ENCODE results near the gene CPLX4. TPM values are rescaled to one million over a fixed set of nuclear protein-coding genes. Genes with fewer than 3 reads are reported as not detected.

CPLX4 gene
- total and polyA plus RNA-seq, 2 of the 8 experiments (the other 6 are each of a cell fraction or from before 2014, with no cell fraction given), result not detected

- H4K8ac ChIP-seq (ENCODE audit: extremely low read depth, insufficient read depth, low read length), result no peak overlapping the region
- no peak overlapping the region for H3K14ac ChIP-seq (ENCODE audit: insufficient read length)
- no peak overlapping the region for H3K18ac ChIP-seq (ENCODE audit: extremely low read depth, low read length)
- no peak overlapping the region for H3K27ac ChIP-seq (ENCODE audit: low read depth, low read length)
- DNase-seq (ENCODE audit: low read depth in 1 of 2, low spot score in 2 of 2) (no peak), FAIRE-seq (peak; percentile 73)
- no peaks in the 10 kb centered on the region for H3K27me3 ChIP-seq (replicated peaks in 1 of 4; ENCODE audit: control insufficient read depth in 3 of 4, extremely low read depth in 1 of 4, insufficient read depth in 3 of 4, low read length in 3 of 4)
- no peak overlapping the region for H2BK120ac ChIP-seq (replicated peaks; ENCODE audit: low read depth, low read length)
- no peak overlapping the region for H2AK5ac ChIP-seq (ENCODE audit: low read depth, low read length)
- no peak overlapping the region for H3K23ac ChIP-seq (ENCODE audit: insufficient read length)
- no peaks in the 10 kb centered on the region for H3K23me2 ChIP-seq (ENCODE audit: low read depth, low read length)
- no peak overlapping the region for H4K5ac ChIP-seq (ENCODE audit: insufficient read length, low read depth, low read length)
- H4K20me1 ChIP-seq (replicated peaks in 1 of 2; ENCODE audit: control insufficient read depth in 1 of 2, insufficient read depth in 2 of 2, low read length in 2 of 2), result no peaks in the 10 kb centered on the region
- ChIA-PET POLR2A (ENCODE audit: partially characterized antibody) (no interaction called here), CTCF (ENCODE audit: partially characterized antibody) (interaction anchor here (0.6 to 5.2 kb wide), 3 partner anchors 23 to 154 kb away, joined by 3 to 129 read pairs (median 64); partner anchors contain the start of gene RAX)
- no peak overlapping the region for H3K4me2 ChIP-seq (ENCODE audit: insufficient read depth in 1 of 2, low read depth in 2 of 2, low read length in 2 of 2)
- no peak overlapping the region for H2BK15ac ChIP-seq (ENCODE audit: low read length)
- H3K9ac ChIP-seq (replicated peaks in 1 of 4; ENCODE audit: extremely low read depth in 1 of 4, low read depth in 3 of 4, low read length in 3 of 4), result no peak overlapping the region
- H3K4me3 ChIP-seq (ENCODE audit: extremely low read depth in 1 of 4, insufficient read depth in 2 of 4, low read depth in 3 of 4, low read length in 4 of 4), result no peak overlapping the region
- H4K91ac ChIP-seq (replicated peaks; ENCODE audit: insufficient read length, low read length), result no peak overlapping the region
- no peak for TF ChIP-seq RFX5 (IDR thresholded peaks at IDR 0.05; ENCODE audit: borderline replicate concordance, low read depth, low read length)
- no peak for TF ChIP-seq HDAC2 (IDR thresholded peaks at IDR 0.05; ENCODE audit: borderline replicate concordance in 1 of 2, low read depth in 2 of 2, low read length in 2 of 2)
- no peak for TF ChIP-seq KDM5A (IDR thresholded peaks at IDR 0.05; ENCODE audit: low read length)
- TF ChIP-seq CEBPB (IDR thresholded peaks at IDR 0.05; ENCODE audit: low read depth, low read length), result no peak
- no peak for TF ChIP-seq JUN (IDR thresholded peaks at IDR 0.05; ENCODE audit: low read depth, low read length)
- no peak for TF ChIP-seq HDAC6 (IDR thresholded peaks at IDR 0.05; ENCODE audit: low read depth, low read length)
- no peak for TF ChIP-seq YY1 (IDR thresholded peaks at IDR 0.05; ENCODE audit: low read depth, low read length)
- TF ChIP-seq RAD21 (IDR thresholded peaks at IDR 0.05 in 1 of 2, conservative IDR thresholded peaks at IDR 0.05 in 1 of 2; ENCODE audit: low read depth in 2 of 2, low read length in 2 of 2), result no peak
- no peak for TF ChIP-seq TCF12 (IDR thresholded peaks at IDR 0.05; ENCODE audit: low read depth, low read length)
- no peak for TF ChIP-seq ZNF274 (IDR thresholded peaks at IDR 0.05; ENCODE audit: borderline replicate concordance, extremely low read depth, low read length)
- no peaks in the 10 kb centered on the region for H3K79me1 ChIP-seq (ENCODE audit: low read depth, low read length)
- no peaks in the 10 kb centered on the region for H3K4me1 ChIP-seq (replicated peaks in 1 of 4; ENCODE audit: control insufficient read depth in 3 of 4, insufficient read depth in 4 of 4, low read length in 3 of 4)
- no peak overlapping the region for H2BK5ac ChIP-seq (ENCODE audit: low read depth, low read length)
- no peaks in the 10 kb centered on the region for H3K9me3 ChIP-seq (ENCODE audit: insufficient read depth in 2 of 2, low read depth in 1 of 2, low read length in 1 of 2)
- no peak overlapping the region for H2BK12ac ChIP-seq (ENCODE audit: low read depth, low read length)
- H3K79me2 ChIP-seq (ENCODE audit: control insufficient read depth in 1 of 2, insufficient read depth in 2 of 2, low read length in 2 of 2), result no peaks in the 10 kb centered on the region
- 70% methylated on average over 4 of the region's 4 CpGs; no CpG with 5 or more reads in 1 of the 2 experiments for WGBS, 2 experiments (ENCODE audit: extremely low coverage in 1 of 2, insufficient coverage in 1 of 2, insufficient read length in 1 of 2, insufficient replicate concordance in 2 of 2, low coverage in 1 of 2, low lambda C conversion rate in 2 of 2, missing lambda C conversion rate in 1 of 2)
- H2AFZ ChIP-seq (ENCODE audit: low read length), result no peak overlapping the region
- H2BK20ac ChIP-seq (ENCODE audit: low read length), result no peak overlapping the region
- H3K56ac ChIP-seq (replicated peaks; ENCODE audit: insufficient read length, low read depth, low read length), result no peak overlapping the region
- no peaks in the 10 kb centered on the region for H3K36me3 ChIP-seq (ENCODE audit: control insufficient read depth in 2 of 4, insufficient read depth in 4 of 4, low read length in 3 of 4)
- no peak overlapping the region for H3K4ac ChIP-seq (replicated peaks; ENCODE audit: insufficient read length, low read depth, low read length)
These were observed 71.7 kb downstream of the CPLX4 start for GRCh38 chr18:59246796-59247195.

Data from H1 (cell line).